GM19099 (cell line): Measurements from ENCODE around the gene HUNK.

Experiments used
- POLR2A ChIP-seq: IDR thresholded peaks from 3 replicates; pipeline ENCODE4 v1.6.1; 2011; ENCODE audit warnings: low read depth; ENCODE audit not compliant: insufficient read length; ENCODE audit errors: extremely low read depth

HUNK gene

GRCh38 chr21:32007456-32007855 lies 134.6 kb downstream of the HUNK start:
- no peak for TF ChIP-seq POLR2A

GRCh38 chr21:32008714-32009113 lies 135.9 kb downstream of the HUNK start:
- no peak for TF ChIP-seq POLR2A

- TF ChIP-seq POLR2A: no peak
Observed at GRCh38 chr21:32009263-32009662, 136.4 kb downstream of the HUNK start.

- no peak for TF ChIP-seq POLR2A
Observed at GRCh38 chr21:32015461-32016139, 142.8 kb downstream of the HUNK start.

GRCh38 chr21:32018381-32018780 lies 145.6 kb downstream of the HUNK start:
- TF ChIP-seq POLR2A: no peak

GRCh38 chr21:32020564-32020963 lies 147.7 kb downstream of the HUNK start:
- no peak for TF ChIP-seq POLR2A

- TF ChIP-seq POLR2A: no peak
Observed at GRCh38 chr21:32021319-32021994, 148.6 kb downstream of the HUNK start.

- no peak for TF ChIP-seq POLR2A
Observed at GRCh38 chr21:32022146-32022545, 149.3 kb downstream of the HUNK start.

GRCh38 chr21:32030146-32030652 lies 157.4 kb downstream of the HUNK start:
- no peak for TF ChIP-seq POLR2A

- no peak for TF ChIP-seq POLR2A
Observed at GRCh38 chr21:32034850-32035249, 162.0 kb downstream of the HUNK start.

GRCh38 chr21:32035617-32036016 lies 162.8 kb downstream of the HUNK start:
- TF ChIP-seq POLR2A: no peak

GRCh38 chr21:32036756-32037155 lies 163.9 kb downstream of the HUNK start:
- TF ChIP-seq POLR2A: no peak

- TF ChIP-seq POLR2A: no peak
Observed at GRCh38 chr21:32043458-32043857, 170.6 kb downstream of the HUNK start.

- TF ChIP-seq POLR2A: no peak
Observed at GRCh38 chr21:32044205-32045180, 171.7 kb downstream of the HUNK start.

GRCh38 chr21:32046191-32046590 lies 173.4 kb downstream of the HUNK start:
- TF ChIP-seq POLR2A: no peak

GRCh38 chr21:32048353-32048752 lies 175.5 kb downstream of the HUNK start:
- TF ChIP-seq POLR2A: no peak
